GM23338 (cell line): Measurements from ENCODE around the gene LEAP2. TPM values are rescaled to one million over a fixed set of nuclear protein-coding genes. Genes with fewer than 3 reads are reported as not detected.

ENCODE experiments used
- ATAC-seq: fragments of 200-7000 bp; cut with Tn5 transposase; 3 replicates; pipeline ENCODE4 v1.9.1; 2020
- DNase-seq: peaks from one replicate; pipeline ENCODE4 v3.0.0-alpha.2; 2015; ENCODE audit warnings: low spot score
- H2AFZ ChIP-seq: fragments of 200-600 bp; sonication (generic); 2 replicates; pipeline ENCODE4 v1.8.0; 2016; ENCODE audit warnings: antibody characterized with exemption, mild to moderate bottlenecking, moderate library complexity
- H3F3A ChIP-seq: fragments of 200-600 bp; sonication (generic); replicated peaks from 2 replicates; pipeline ENCODE4 v1.8.0; 2017; ENCODE audit warnings: antibody characterized with exemption, mixed run types, low read depth
- H3K27ac ChIP-seq: fragments of 200-600 bp; sonication (generic); 2 replicates; pipeline ENCODE4 v1.6.1; 2016; ENCODE audit warnings: low read depth
- H3K27me3 ChIP-seq: fragments of 200-600 bp; sonication (generic); 2 replicates; pipeline ENCODE4 v1.8.0; 2016; ENCODE audit warnings: mild to moderate bottlenecking, mixed run types, moderate library complexity; ENCODE audit not compliant: insufficient read depth
- H3K36me3 ChIP-seq: fragments of 200-600 bp; sonication (generic); 2 replicates; pipeline ENCODE4 v1.8.0; 2016; ENCODE audit warnings: mild to moderate bottlenecking; ENCODE audit not compliant: insufficient read depth
- H3K4me1 ChIP-seq: fragments of 200-600 bp; sonication (generic); 2 replicates; pipeline ENCODE4 v1.8.0; 2016; ENCODE audit warnings: mild to moderate bottlenecking, moderate library complexity; ENCODE audit not compliant: insufficient read depth
- H3K4me2 ChIP-seq: fragments of 200-600 bp; sonication (generic); 2 replicates; pipeline ENCODE4 v1.7.1; 2017; ENCODE audit warnings: mixed run types
- H3K4me3 ChIP-seq: fragments of 200-600 bp; sonication (generic); 2 replicates; pipeline ENCODE4 v1.6.1; 2016; ENCODE audit warnings: mixed run types
- H3K79me2 ChIP-seq: fragments of 200-600 bp; sonication (generic); replicated peaks from 2 replicates; pipeline ENCODE4 v1.8.0; 2017; ENCODE audit warnings: mild to moderate bottlenecking; ENCODE audit not compliant: insufficient read depth
- H3K9me2 ChIP-seq: fragments of 200-600 bp; sonication (generic); 2 replicates; pipeline ENCODE4 v1.8.0; 2017; ENCODE audit not compliant: insufficient read depth
- H4K20me1 ChIP-seq: fragments of 200-600 bp; sonication (generic); replicated peaks from 2 replicates; pipeline ENCODE4 v1.8.0; 2017; ENCODE audit warnings: mild to moderate bottlenecking; ENCODE audit not compliant: insufficient read depth
- H3K27ac Mint-ChIP-seq: 2 replicates; pipeline ENCODE4 v1.8.0; 2020; ENCODE audit warnings: inconsistent platforms, mild to moderate bottlenecking, moderate library complexity, mixed read lengths
- H3K27me3 Mint-ChIP-seq: 3 replicates; pipeline ENCODE4 v1.8.0; 2022; ENCODE audit warnings: low read depth, mild to moderate bottlenecking, moderate library complexity, mixed read lengths, inconsistent platforms; ENCODE audit not compliant: insufficient read depth, poor library complexity
- H3K36me3 Mint-ChIP-seq: 3 replicates; pipeline ENCODE4 v1.8.0; 2021; ENCODE audit warnings: low read depth, mild to moderate bottlenecking, inconsistent platforms, moderate library complexity, mixed read lengths
- H3K4me1 Mint-ChIP-seq: 3 replicates; pipeline ENCODE4 v1.8.0; 2020; ENCODE audit warnings: mild to moderate bottlenecking, inconsistent platforms, mixed read lengths
- H3K4me3 Mint-ChIP-seq: 3 replicates; pipeline ENCODE4 v1.8.0; 2021; ENCODE audit warnings: moderate library complexity, mild to moderate bottlenecking, inconsistent platforms, mixed read lengths
- H3K9me3 Mint-ChIP-seq: 3 replicates; pipeline ENCODE4 v1.8.0; 2020; ENCODE audit warnings: moderate library complexity, mild to moderate bottlenecking, inconsistent platforms, mixed read lengths
- EZH2 ChIP-seq: fragments of 200-600 bp; sonication (generic); IDR thresholded peaks from one replicate; pipeline ENCODE4 v1.8.0; 2017; ENCODE audit warnings: antibody characterized with exemption, mild to moderate bottlenecking, low read depth; ENCODE audit not compliant: unreplicated experiment
- EZH2phosphoT487 ChIP-seq: fragments of 200-600 bp; sonication (generic); IDR thresholded peaks from one replicate; pipeline ENCODE4 v1.8.1; 2018; ENCODE audit warnings: antibody characterized with exemption; ENCODE audit not compliant: unreplicated experiment
- JUNB ChIP-seq: IDR thresholded peaks from one replicate; pipeline ENCODE4 v1.6.1; 2016; ENCODE audit warnings: antibody characterized with exemption; ENCODE audit not compliant: unreplicated experiment
- POLR2AphosphoS5 ChIP-seq: IDR thresholded peaks from 2 replicates; pipeline ENCODE4 v1.6.1; 2016; ENCODE audit warnings: antibody characterized with exemption, low read depth
- REST ChIP-seq: IDR thresholded peaks from one replicate; pipeline ENCODE4 v1.6.1; 2018; ENCODE audit warnings: antibody characterized with exemption; ENCODE audit not compliant: unreplicated experiment
- ZNF114 ChIP-seq: fragments of 250-450 bp; sonication (Bioruptor Pico); IDR thresholded peaks from 2 replicates; pipeline ENCODE4 v1.5.0; 2020; ENCODE audit warnings: mild to moderate bottlenecking, moderate library complexity
- ZNF331 ChIP-seq: fragments of 250-450 bp; sonication (Bioruptor Pico); IDR thresholded peaks from 2 replicates; pipeline ENCODE4 v1.5.0; 2020; ENCODE audit warnings: low read depth, mild to moderate bottlenecking, moderate library complexity
- ZNF462 ChIP-seq: fragments of 250-450 bp; sonication (Bioruptor Pico); IDR thresholded peaks from 2 replicates; pipeline ENCODE4 v1.5.0; 2020; ENCODE audit warnings: mild to moderate bottlenecking, moderate library complexity
- polyA plus RNA-seq: library from polyadenylated mRNA; unstranded; fragments of >200 nt; fragmentation: Nextera tagmentation; extraction: Ambion mirVana; gene quantifications from 2 replicates; pipeline ENCODE4 v1.2.1, GENCODE V29; 2016
- total RNA-seq: library from RNA; depleted of rRNA; stranded (reverse); fragments of >200 nt; shearing (Covaris generic); gene quantifications from 2 replicates; pipeline ENCODE4 v1.2.3, GENCODE V29; 2014

Gene LEAP2
- total and polyA plus RNA-seq, 2 experiments from 2014 or later: 1.5 to 1.8 TPM

GRCh38 chr5:132890817-132891216, 17.3 kb downstream of the LEAP2 start (continued):
- no peak for TF ChIP-seq ZNF462 (CRISPR knock-in tag)
- TF ChIP-seq ZNF331: no peak
- no peak for TF ChIP-seq POLR2AphosphoS5
- no peak for TF ChIP-seq EZH2phosphoT487

- Histone ChIP-seq H3K4me2 (no peak overlapping the region), H3K4me3 (no peak overlapping the region), H3K27me3 (no peaks in the 10 kb centered on the region), H4K20me1 (peaks cover 5% of the 10 kb centered on the region), H3K27ac (no peak overlapping the region), H2AFZ (no peak overlapping the region), H3K79me2 (no peaks in the 10 kb centered on the region), H3K4me1 (no peaks in the 10 kb centered on the region), H3F3A (no peaks in the 10 kb centered on the region), H3K9me2 (no peaks in the 10 kb centered on the region), H3K36me3 (peaks cover 59% of the 10 kb centered on the region)
- no peak overlapping the region for H3K27ac Mint-ChIP-seq
- H3K4me1 Mint-ChIP-seq: no peaks in the 10 kb centered on the region
- ATAC-seq (no peak), DNase-seq (no peak)
- H3K36me3 Mint-ChIP-seq: peaks cover 60% of the 10 kb centered on the region
- no peak overlapping the region for H3K4me3 Mint-ChIP-seq
- no peaks in the 10 kb centered on the region for H3K9me3 Mint-ChIP-seq
- no peaks in the 10 kb centered on the region for H3K27me3 Mint-ChIP-seq
- TF ChIP-seq POLR2AphosphoS5 (no peak), REST (no peak), JUNB (no peak), EZH2 (no peak), EZH2phosphoT487 (no peak), ZNF114 (CRISPR knock-in tag) (no peak)
Observed at GRCh38 chr5:132895719-132896305, 22.3 kb downstream of the LEAP2 start.
